ENCODE data around the gene FCSK. TPM values are rescaled to one million over a fixed set of nuclear protein-coding genes. Genes with fewer than 3 reads are reported as not detected.

Gene FCSK
- total and polyA plus RNA-seq, 2 of the 13 experiments (the other 11 are each of a cell fraction or from before 2014, with no cell fraction given), result 9.1 to 19.2 TPM

GRCh38 chr16:70438969-70439862, 15.2 kb upstream of the FCSK start, which contains the start of gene ST3GAL2 (continued):
- TF ChIP-seq MLXIP (CRISPR knock-in tag; IDR thresholded peaks at IDR 0.05; ENCODE audit: borderline replicate concordance) (no peak), MED8 (CRISPR knock-in tag; IDR thresholded peaks at IDR 0.05; ENCODE audit: insufficient replicate concordance) (peak; percentile 61), NBN (conservative IDR thresholded peaks at IDR 0.05) (no peak), ZNF484 (CRISPR knock-in tag; IDR thresholded peaks at IDR 0.05; ENCODE audit: borderline replicate concordance, low read depth) (no peak), ZBTB34 (CRISPR knock-in tag; IDR thresholded peaks at IDR 0.05) (no peak), NR1H2 (CRISPR knock-in tag; IDR thresholded peaks at IDR 0.05; ENCODE audit: borderline replicate concordance, low read depth) (no peak), POLR2G (IDR thresholded peaks at IDR 0.05; ENCODE audit: low read depth, low read length) (peak; percentile 67), HOXA9 (CRISPR knock-in tag; IDR thresholded peaks at IDR 0.05; ENCODE audit: borderline replicate concordance) (no peak), ZBTB2 (CRISPR knock-in tag; IDR thresholded peaks at IDR 0.05; ENCODE audit: low read depth) (peak; percentile 92), EHMT2 (IDR thresholded peaks at IDR 0.05; ENCODE audit: borderline replicate concordance, low read depth, low read length) (no peak), ZBTB4 (CRISPR knock-in tag; IDR thresholded peaks at IDR 0.05; ENCODE audit: borderline replicate concordance) (peak; percentile 80; the same call in 1 of the 2 replicates), SRF (IDR thresholded peaks at IDR 0.05; ENCODE audit: low read depth, low read length) (no peak; the same call in 1 of the 2 replicates), AKAP8 (CRISPR knock-in tag; IDR thresholded peaks at IDR 0.05) (no peak; the same call in 1 of the 2 replicates), ZNF10 (CRISPR knock-in tag; IDR thresholded peaks at IDR 0.05; ENCODE audit: borderline replicate concordance, low read depth) (no peak), ZNF770 (CRISPR knock-in tag; IDR thresholded peaks at IDR 0.05) (peak; percentile 48)

Data from HepG2 (cell line).